HCT116 (cell line): ENCODE measurements around the gene SUV39H2. TPM values are rescaled to one million over a fixed set of nuclear protein-coding genes. Genes with fewer than 3 reads are reported as not detected.
A peak's percentile ranks its signal among the peaks of the same experiment; 100 is the strongest.

Experiments
- ATAC-seq: fragments of 200-7000 bp; cut with Tn5 transposase; 2 replicates; pipeline ENCODE4 v1.9.1; 2020; ENCODE audit warnings: mild to moderate bottlenecking, moderate library complexity
- BruUV-seq: library from RNA; stranded (reverse); fragments of 400-500 nt; replicated peaks from 2 replicates; lab custom pipeline; 2021; lab: Mats Ljungman, UMichigan
- CTCF ChIA-PET: fragments of 300-600 bp; sonication (Branson Sonifier 250); formaldehyde crosslinking; loops from one replicate; lab custom pipeline; 2021; ENCODE audit warnings: antibody characterized with exemption; lab: Charles Lee
- POLR2A ChIA-PET: fragments of 300-600, 350-600 bp; sonication (Branson Sonifier 250); formaldehyde crosslinking; loops from one replicate; lab custom pipeline; 2021; ENCODE audit warnings: antibody characterized with exemption; lab: Charles Lee
- RAD21 ChIA-PET, 2 experiments: fragments of 300-600 bp; sonication (Branson Sonifier 250); formaldehyde crosslinking; loops; one replicate each; lab custom pipeline; 2023; ENCODE audit warnings: low total read pairs in 2 of 2; ENCODE audit not compliant: uncharacterized antibody in 2 of 2, unreplicated experiment in 2 of 2, low non-redundant PET in 1 of 2; lab: Charles Lee
- DNase-seq: peaks from one replicate; pipeline ENCODE4 v3.0.0-alpha.2; 2010; ENCODE audit warnings: low read depth, low spot score
- H2AFZ ChIP-seq: fragments of 200-600 bp; shearing (Covaris generic), sonication (generic); 2 replicates; pipeline ENCODE4 v1.6.1; 2017; ENCODE audit warnings: low read depth, mixed run types, mixed read lengths, antibody characterized with exemption, low read length; ENCODE audit not compliant: poor library complexity, severe bottlenecking
- H3K27ac ChIP-seq: 2 replicates; pipeline ENCODE4 v1.5.1; 2012; ENCODE audit warnings: low read depth, low read length
- H3K27me3 ChIP-seq: fragments of 200-600 bp; sonication (generic); 2 replicates; pipeline ENCODE4 v1.6.1; 2016; ENCODE audit warnings: mixed run types, low read length, mixed read lengths; ENCODE audit not compliant: insufficient read depth
- H3K36me3 ChIP-seq, 2 experiments: fragments of 200-500 bp in 1 of 2; fragments of 200-600 bp in 1 of 2; sonication (Bioruptor generic) in 1 of 2; sonication (generic) in 1 of 2; 2 replicates each; pipeline versions ENCODE4 v1.5.1 to v1.6.1; 2014 to 2016; ENCODE audit warnings: low read length in 2 of 2, inconsistent platforms in 1 of 2, mixed read lengths in 1 of 2, mixed run types in 1 of 2; ENCODE audit not compliant: insufficient read depth in 2 of 2, control insufficient read depth in 1 of 2
- H3K4me1 ChIP-seq, 2 experiments: fragments of 200-600 bp in 1 of 2; sonication (generic) in 1 of 2; 2 replicates each; pipeline versions ENCODE4 v1.5.1 to v1.6.1; 2012 to 2017; ENCODE audit warnings: low read length in 2 of 2, inconsistent platforms in 1 of 2, mild to moderate bottlenecking in 1 of 2, mixed read lengths in 1 of 2, mixed run types in 1 of 2, moderate library complexity in 1 of 2; ENCODE audit not compliant: insufficient read depth in 2 of 2, control insufficient read depth in 1 of 2
- H3K4me2 ChIP-seq: fragments of 200-600 bp; sonication (generic); 2 replicates; pipeline ENCODE4 v1.6.1; 2017; ENCODE audit warnings: mixed run types, low read length, mixed read lengths
- H3K4me3 ChIP-seq, 2 experiments: fragments of 200-600 bp in 1 of 2; sonication (generic) in 1 of 2; replicated peaks in 1 of 2; 2 replicates each; pipeline ENCODE4 v1.5.1; 2011 to 2016; ENCODE audit warnings: low read length in 2 of 2, control low read depth in 1 of 2, low read depth in 1 of 2, mild to moderate bottlenecking in 1 of 2, mixed read lengths in 1 of 2, mixed run types in 1 of 2
- H3K79me2 ChIP-seq: fragments of 200-600 bp; sonication (generic); 2 replicates; pipeline ENCODE4 v1.6.1; 2017; ENCODE audit warnings: mild to moderate bottlenecking, mixed run types, low read length, moderate library complexity, mixed read lengths; ENCODE audit not compliant: insufficient read depth
- H3K9ac ChIP-seq: fragments of 200-600 bp; sonication (generic); 2 replicates; pipeline ENCODE4 v1.6.1; 2016; ENCODE audit warnings: low read length, mixed read lengths
- H3K9me2 ChIP-seq: fragments of 200-600 bp; sonication (generic), shearing (Covaris generic); 2 replicates; pipeline ENCODE4 v1.6.1; 2017; ENCODE audit warnings: mixed run types, mild to moderate bottlenecking, moderate library complexity; ENCODE audit not compliant: insufficient read depth
- H3K9me3 ChIP-seq, 2 experiments: fragments of 200-500 bp in 1 of 2; fragments of 200-600 bp in 1 of 2; sonication (Bioruptor generic) in 1 of 2; sonication (generic) in 1 of 2; 2 replicates each; pipeline ENCODE4 v1.6.1; 2014 to 2017; ENCODE audit warnings: low read length in 2 of 2, mixed read lengths in 2 of 2, inconsistent platforms in 1 of 2, low read depth in 1 of 2, mild to moderate bottlenecking in 1 of 2, mixed run types in 1 of 2, moderate library complexity in 1 of 2; ENCODE audit not compliant: control insufficient read depth in 1 of 2, insufficient read depth in 1 of 2
- H4K20me1 ChIP-seq: fragments of 200-600 bp; sonication (generic), shearing (Covaris generic); 2 replicates; pipeline ENCODE4 v1.6.1; 2017; ENCODE audit warnings: mixed run types, mild to moderate bottlenecking, moderate library complexity; ENCODE audit not compliant: insufficient read depth
- ATF3 ChIP-seq: IDR thresholded peaks from 2 replicates; pipeline ENCODE4 v1.6.1; 2012
- CTCF ChIP-seq, 3 experiments: fragments of 200-600 bp in 1 of 3; sonication (generic) in 1 of 3; IDR thresholded peaks in 2 of 3; conservative IDR thresholded peaks in 1 of 3; 2 replicates each; pipeline ENCODE4 v1.5.1; 2012 to 2017; ENCODE audit warnings: low read depth in 2 of 3, low read length in 2 of 3, antibody characterized with exemption in 1 of 3, borderline replicate concordance in 1 of 3, control low read depth in 1 of 3, mild to moderate bottlenecking in 1 of 3, mixed read lengths in 1 of 3, mixed run types in 1 of 3, moderate library complexity in 1 of 3; ENCODE audit not compliant: insufficient read depth in 1 of 3
- JUND ChIP-seq: IDR thresholded peaks from 2 replicates; pipeline ENCODE4 v1.6.1; 2012
- MAX ChIP-seq: IDR thresholded peaks from 2 replicates; pipeline ENCODE4 v1.6.1; 2012
- POLR2AphosphoS5 ChIP-seq: IDR thresholded peaks from 2 replicates; pipeline ENCODE4 v1.6.1; 2011; ENCODE audit warnings: mild to moderate bottlenecking, low read depth, low read length, moderate library complexity
- RAD21 ChIP-seq: IDR thresholded peaks from 2 replicates; pipeline ENCODE4 v1.6.1; 2012; ENCODE audit warnings: low read depth, mild to moderate bottlenecking
- SP1 ChIP-seq: IDR thresholded peaks from 2 replicates; pipeline ENCODE4 v1.6.1; 2012; ENCODE audit warnings: low read depth
- SRF ChIP-seq: IDR thresholded peaks from 2 replicates; pipeline ENCODE4 v1.6.1; 2012; ENCODE audit warnings: low read depth
- TCF7L2 ChIP-seq: IDR thresholded peaks from 2 replicates; pipeline ENCODE4 v1.7.0; 2011; ENCODE audit warnings: borderline replicate concordance, inconsistent platforms; ENCODE audit not compliant: insufficient read depth, insufficient read length; ENCODE audit errors: extremely low read depth
- ZFX ChIP-seq: fragments of 450-650 bp; IDR thresholded peaks from 2 replicates; pipeline ENCODE4 v1.6.1; 2017
- intact Hi-C: fragments of 100-400 bp; cut with micrococcal nuclease; formaldehyde crosslinking; loops from 2 replicates; pipeline ENCODE4 v1.10.0; 2022
- total RNA-seq: library from RNA; stranded (reverse); gene quantifications from one replicate; pipeline ENCODE4 v1.2.1, GENCODE V29; 2021; ENCODE audit not compliant: unreplicated experiment

SUV39H2 gene
- total RNA-seq, 1 experiment from 2014 or later = 26.6 TPM

GRCh38 chr10:14889318-14889717, 10.7 kb downstream of the SUV39H2 start:
- no peak overlapping the region for H2AFZ ChIP-seq
- H3K9me3 ChIP-seq = no peaks in the 10 kb centered on the region
- no peaks in the 10 kb centered on the region for H3K27me3 ChIP-seq
- intact Hi-C loops = no loop called here
- no TSS peak for BruUV-seq
- 0 out of 2 replicates have a peak, but pooled peaks have one; percentile 25 for ATAC-seq
- H3K4me3 ChIP-seq = no peak overlapping the region
- ChIA-PET RAD21 (no interaction called here), POLR2A (no interaction called here), CTCF (interaction anchor here (2.0 kb wide), 1 partner anchor 217 kb away, joined by 6 read pairs; no protein-coding TSS in a partner anchor)
- no peak overlapping the region for H3K9ac ChIP-seq
- no peak for TF ChIP-seq ZFX
- TF ChIP-seq SP1 = no peak
- TF ChIP-seq POLR2AphosphoS5 = no peak
- TF ChIP-seq RAD21 = peak; percentile 5; the same call in 1 of the 2 replicates
- no peak for TF ChIP-seq TCF7L2
- no peak for TF ChIP-seq JUND
- TF ChIP-seq ATF3 = no peak
- TF ChIP-seq SRF = no peak
- TF ChIP-seq MAX = no peak
- TF ChIP-seq CTCF (IDR thresholded peaks at IDR 0.05 in 2 of 3, conservative IDR thresholded peaks at IDR 0.05 in 1 of 3; ENCODE audit: borderline replicate concordance in 1 of 3, insufficient read depth in 1 of 3, low read depth in 2 of 3, low read length in 2 of 3) = peak; percentile 24 to 57 (median 30); a peak in 4 of 6 replicates
- no peak overlapping the region for H3K27ac ChIP-seq
- H4K20me1 ChIP-seq = no peaks in the 10 kb centered on the region
- H3K79me2 ChIP-seq = peaks cover 94% of the 10 kb centered on the region
- no peak for DNase-seq
- 0 out of 2 replicates have a peak, but pooled peaks cover 4% of the 10 kb centered on the region for H3K9me2 ChIP-seq
- H3K4me2 ChIP-seq = no peak overlapping the region
- H3K4me1 ChIP-seq = no peaks in the 10 kb centered on the region
- H3K36me3 ChIP-seq = peaks cover 5 to 15% of the 10 kb centered on the region in 2 experiments; a peak in 2 of 4 replicates
